H1 (cell line): ENCODE measurements around the gene PELI2. TPM values are rescaled to one million over a fixed set of nuclear protein-coding genes. Genes with fewer than 3 reads are reported as not detected.

Experiments
- CTCF ChIA-PET: fragments of 300-600 bp; sonication (Branson Sonifier 250); formaldehyde crosslinking; loops from one replicate; lab custom pipeline; 2021; ENCODE audit not compliant: partially characterized antibody; lab: Charles Lee
- POLR2A ChIA-PET: fragments of 300-600 bp; sonication (Branson Sonifier 250); formaldehyde crosslinking; loops from one replicate; lab custom pipeline; 2021; ENCODE audit warnings: inconsistent platforms; ENCODE audit not compliant: partially characterized antibody; lab: Charles Lee
- DNase-seq, 2 experiments: peaks; one replicate each; pipeline versions ENCODE4 v3.0.0 to v3.0.0-alpha.2; 2010 to 2022; ENCODE audit warnings: low spot score in 2 of 2, low read depth in 1 of 2, mixed read lengths in 1 of 2
- FAIRE-seq: peaks from 2 replicates; lab custom pipeline; 2011; peaks lifted over from hg19 to GRCh38; lab: Jason Lieb, UNC
- H2AFZ ChIP-seq: 2 replicates; pipeline ENCODE4 v1.8.1; 2012; ENCODE audit warnings: low read length, inconsistent platforms
- H2AK5ac ChIP-seq: 2 replicates; pipeline ENCODE4 v1.6.1; 2013; ENCODE audit warnings: low read depth, low read length
- H2BK120ac ChIP-seq: replicated peaks from 2 replicates; pipeline ENCODE3; 2013; ENCODE audit warnings: low read depth, low read length, inconsistent platforms
- H2BK12ac ChIP-seq: 2 replicates; pipeline ENCODE4 v1.6.1; 2013; ENCODE audit warnings: low read depth, low read length
- H2BK15ac ChIP-seq: 2 replicates; pipeline ENCODE4 v1.6.1; 2013; ENCODE audit warnings: low read length
- H2BK20ac ChIP-seq: 2 replicates; pipeline ENCODE4 v1.6.1; 2013; ENCODE audit warnings: low read length
- H2BK5ac ChIP-seq: 2 replicates; pipeline ENCODE4 v1.6.1; 2013; ENCODE audit warnings: low read depth, low read length
- H3K14ac ChIP-seq: 2 replicates; pipeline ENCODE4 v1.6.1; 2013; ENCODE audit warnings: inconsistent platforms; ENCODE audit not compliant: insufficient read length
- H3K18ac ChIP-seq: 2 replicates; pipeline ENCODE4 v1.6.1; 2013; ENCODE audit warnings: low read length; ENCODE audit errors: extremely low read depth
- H3K23ac ChIP-seq: 2 replicates; pipeline ENCODE4 v1.6.1; 2013; ENCODE audit warnings: inconsistent platforms; ENCODE audit not compliant: insufficient read length
- H3K23me2 ChIP-seq: 2 replicates; pipeline ENCODE4 v1.6.1; 2013; ENCODE audit warnings: low read depth, low read length
- H3K27ac ChIP-seq: 2 replicates; pipeline ENCODE4 v1.6.1; 2011; ENCODE audit warnings: low read depth, low read length, inconsistent platforms
- H3K27me3 ChIP-seq, 4 experiments: replicated peaks in 1 of 4; 1 replicate in 1 of 4; 2 replicates in 3 of 4; pipeline versions ENCODE4 v1.6.1 to v1.8.1; 2011 to 2013; ENCODE audit warnings: low read length in 3 of 4, mild to moderate bottlenecking in 3 of 4, inconsistent platforms in 2 of 4, mixed read lengths in 2 of 4, moderate library complexity in 1 of 4; ENCODE audit not compliant: control insufficient read depth in 3 of 4, insufficient read depth in 3 of 4; ENCODE audit errors: extremely low read depth in 1 of 4
- H3K36me3 ChIP-seq, 4 experiments: 2 replicates each; pipeline versions ENCODE4 v1.6.1 to v1.8.1; 2011 to 2013; ENCODE audit warnings: mild to moderate bottlenecking in 4 of 4, low read length in 3 of 4, moderate library complexity in 2 of 4, control low read depth in 1 of 4, inconsistent platforms in 1 of 4; ENCODE audit not compliant: insufficient read depth in 4 of 4, control insufficient read depth in 2 of 4
- H3K4ac ChIP-seq: replicated peaks from 2 replicates; pipeline ENCODE3; 2013; ENCODE audit warnings: low read length, low read depth, mixed read lengths, inconsistent platforms; ENCODE audit not compliant: insufficient read length
- H3K4me1 ChIP-seq, 4 experiments: replicated peaks in 1 of 4; 1 replicate in 1 of 4; 2 replicates in 3 of 4; pipeline versions ENCODE4 v1.6.1 to v1.8.1; 2011 to 2013; ENCODE audit warnings: low read length in 3 of 4, inconsistent platforms in 2 of 4, mixed read lengths in 1 of 4; ENCODE audit not compliant: insufficient read depth in 4 of 4, control insufficient read depth in 3 of 4
- H3K4me2 ChIP-seq, 2 experiments: 2 replicates each; pipeline versions ENCODE4 v1.6.1 to v1.8.1; 2011 to 2013; ENCODE audit warnings: low read depth in 2 of 2, low read length in 2 of 2, control low read depth in 1 of 2, inconsistent platforms in 1 of 2, mild to moderate bottlenecking in 1 of 2; ENCODE audit not compliant: insufficient read depth in 1 of 2
- H3K4me3 ChIP-seq, 4 experiments: fragments of 200-600, 300-600 bp in 1 of 4; sonication (generic), shearing (Covaris generic), sonication (Bioruptor Twin) in 1 of 4; 2 replicates each; pipeline versions ENCODE4 v1.5.1 to v1.8.1; 2011 to 2016; ENCODE audit warnings: low read length in 4 of 4, low read depth in 3 of 4, control low read depth in 2 of 4, inconsistent platforms in 2 of 4, mild to moderate bottlenecking in 2 of 4, mixed read lengths in 1 of 4, moderate library complexity in 1 of 4; ENCODE audit not compliant: insufficient read depth in 2 of 4; ENCODE audit errors: extremely low read depth in 1 of 4
- H3K56ac ChIP-seq: replicated peaks from 2 replicates; pipeline ENCODE3; 2013; ENCODE audit warnings: low read depth, mild to moderate bottlenecking, mixed read lengths, low read length, inconsistent platforms; ENCODE audit not compliant: insufficient read length
- H3K79me1 ChIP-seq: 2 replicates; pipeline ENCODE4 v1.6.1; 2013; ENCODE audit warnings: low read depth, low read length, control low read depth
- H3K79me2 ChIP-seq, 2 experiments: 2 replicates each; pipeline versions ENCODE4 v1.6.1 to v1.8.1; 2012 to 2013; ENCODE audit warnings: low read length in 2 of 2, mild to moderate bottlenecking in 2 of 2, inconsistent platforms in 1 of 2; ENCODE audit not compliant: insufficient read depth in 2 of 2, control insufficient read depth in 1 of 2
- H3K9ac ChIP-seq, 4 experiments: replicated peaks in 1 of 4; 1 replicate in 1 of 4; 2 replicates in 3 of 4; pipeline versions ENCODE4 v1.6.1 to v1.8.1; 2011 to 2013; ENCODE audit warnings: low read depth in 3 of 4, low read length in 3 of 4, control low read depth in 2 of 4, mild to moderate bottlenecking in 2 of 4, moderate library complexity in 2 of 4, inconsistent platforms in 1 of 4; ENCODE audit errors: extremely low read depth in 1 of 4
- H3K9me3 ChIP-seq, 2 experiments: 2 replicates each; pipeline versions ENCODE4 v1.6.1 to v1.8.1; 2012 to 2013; ENCODE audit warnings: mild to moderate bottlenecking in 2 of 2, moderate library complexity in 2 of 2, control low read depth in 1 of 2, inconsistent platforms in 1 of 2, low read depth in 1 of 2, low read length in 1 of 2, mixed read lengths in 1 of 2; ENCODE audit not compliant: insufficient read depth in 2 of 2
- H4K20me1 ChIP-seq, 2 experiments: replicated peaks in 1 of 2; 2 replicates each; pipeline versions ENCODE3 to v1.8.1; 2011 to 2013; ENCODE audit warnings: inconsistent platforms in 2 of 2, low read length in 2 of 2, mild to moderate bottlenecking in 1 of 2; ENCODE audit not compliant: insufficient read depth in 2 of 2, control insufficient read depth in 1 of 2
- H4K5ac ChIP-seq: 2 replicates; pipeline ENCODE4 v1.6.1; 2013; ENCODE audit warnings: low read length, low read depth, mixed read lengths, inconsistent platforms; ENCODE audit not compliant: insufficient read length
- H4K8ac ChIP-seq: 2 replicates; pipeline ENCODE4 v1.8.0; 2013; ENCODE audit warnings: mild to moderate bottlenecking, moderate library complexity, low read length, inconsistent platforms; ENCODE audit not compliant: insufficient read depth; ENCODE audit errors: extremely low read depth
- H4K91ac ChIP-seq: replicated peaks from 2 replicates; pipeline ENCODE3; 2013; ENCODE audit warnings: low read length, mixed read lengths, inconsistent platforms; ENCODE audit not compliant: insufficient read length
- BCL11A ChIP-seq, 2 experiments: IDR thresholded peaks; one replicate each; pipeline ENCODE4 v1.6.1; 2011; ENCODE audit warnings: low read depth in 2 of 2, low read length in 2 of 2, mild to moderate bottlenecking in 2 of 2
- CBX8 ChIP-seq: fragments of 300-800, 300-1000 bp; sonication (generic); IDR thresholded peaks from 2 replicates; pipeline ENCODE4 v1.7.1; 2016; ENCODE audit warnings: low read depth, low read length, borderline replicate concordance
- CHD1 ChIP-seq: IDR thresholded peaks from 2 replicates; pipeline ENCODE4 v1.6.1; 2012; ENCODE audit warnings: low read depth, low read length, improper control_type of control experiment
- FOSL1 ChIP-seq: IDR thresholded peaks from 2 replicates; pipeline ENCODE4 v1.6.1; 2011; ENCODE audit warnings: mild to moderate bottlenecking, low read depth, low read length, moderate library complexity; ENCODE audit not compliant: insufficient read depth
- JUND ChIP-seq: IDR thresholded peaks from 2 replicates; pipeline ENCODE4 v1.6.1; 2011; ENCODE audit warnings: mild to moderate bottlenecking, improper control_type of control experiment, low read length
- KDM1A ChIP-seq: fragments of 200-600, 300-600 bp; sonication (generic); IDR thresholded peaks from 2 replicates; pipeline ENCODE4 v1.7.1; 2016; ENCODE audit warnings: mild to moderate bottlenecking, low read length, borderline replicate concordance
- RFX5 ChIP-seq: IDR thresholded peaks from 2 replicates; pipeline ENCODE4 v1.6.1; 2011; ENCODE audit warnings: low read depth, low read length, improper control_type of control experiment, borderline replicate concordance
- SP1 ChIP-seq: IDR thresholded peaks from 2 replicates; pipeline ENCODE4 v1.6.1; 2011; ENCODE audit warnings: low read depth, low read length
- SP4 ChIP-seq: IDR thresholded peaks from 2 replicates; pipeline ENCODE4 v1.6.1; 2012; ENCODE audit warnings: low read length, inconsistent platforms
- WGBS, 2 experiments: shearing (Covaris generic) in 1 of 2; methylation state at CpG; one replicate each; pipeline versions ENCODE4 v1.1.6 to v1.1.7; 2013 to 2015; ENCODE audit warnings: low lambda C conversion rate in 2 of 2, mixed read lengths in 2 of 2, inconsistent platforms in 1 of 2, low coverage in 1 of 2, missing lambda C conversion rate in 1 of 2; ENCODE audit not compliant: insufficient replicate concordance in 2 of 2, insufficient coverage in 1 of 2, insufficient read length in 1 of 2; ENCODE audit errors: extremely low coverage in 1 of 2, missing lambda C conversion rate in 1 of 2; 5-methylcytosine and 5-hydroxymethylcytosine counted together
- polyA plus RNA-seq, 7 experiments: library from polyadenylated mRNA; depleted of rRNA in 3 of 7; stranded (reverse) in 5 of 7; unstranded in 2 of 7; fragments of >200 nt in 5 of 7; fragments of 200-250 nt in 2 of 7; gene quantifications; 1 replicate in 5 of 7; 2 replicates in 1 of 7; 4 replicates in 1 of 7; pipeline versions ENCODE4 v1.2.1 to v1.2.3, GENCODE V29; 2011 to 2013; ENCODE audit warnings: missing spikeins in 2 of 7, mixed read lengths in 2 of 7
- total RNA-seq: library from RNA; stranded (reverse); fragmentation: NEBNext Ultra II Directional; extraction: Animal tissue kit (Norgen Biotek cat#: 25700); gene quantifications from 2 replicates; pipeline ENCODE4 v1.2.1, GENCODE V29; 2021
- TF ChIP-seq, protein P1 (sequence below): IDR thresholded peaks from 2 replicates; pipeline ENCODE4 v1.6.1; 2012; ENCODE audit warnings: low read length, inconsistent platforms

PELI2 gene
- total and polyA plus RNA-seq, 2 of the 8 experiments (the other 6 are each of a cell fraction or from before 2014, with no cell fraction given), result 14.6 to 25.7 TPM

GRCh38 chr14:56195223-56195622 lies 77.0 kb downstream of the PELI2 start:
- POLR2A ChIA-PET, result interaction anchor here (1.2 kb wide), 1 partner anchor 13 kb away, joined by 3 read pairs; no protein-coding TSS in a partner anchor
- TF ChIP-seq SP4, result no peak
- no peak for TF ChIP-seq CHD1
- TF ChIP-seq, protein P1, sequence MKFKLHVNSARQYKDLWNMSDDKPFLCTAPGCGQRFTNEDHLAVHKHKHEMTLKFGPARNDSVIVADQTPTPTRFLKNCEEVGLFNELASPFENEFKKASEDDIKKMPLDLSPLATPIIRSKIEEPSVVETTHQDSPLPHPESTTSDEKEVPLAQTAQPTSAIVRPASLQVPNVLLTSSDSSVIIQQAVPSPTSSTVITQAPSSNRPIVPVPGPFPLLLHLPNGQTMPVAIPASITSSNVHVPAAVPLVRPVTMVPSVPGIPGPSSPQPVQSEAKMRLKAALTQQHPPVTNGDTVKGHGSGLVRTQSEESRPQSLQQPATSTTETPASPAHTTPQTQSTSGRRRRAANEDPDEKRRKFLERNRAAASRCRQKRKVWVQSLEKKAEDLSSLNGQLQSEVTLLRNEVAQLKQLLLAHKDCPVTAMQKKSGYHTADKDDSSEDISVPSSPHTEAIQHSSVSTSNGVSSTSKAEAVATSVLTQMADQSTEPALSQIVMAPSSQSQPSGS, result no peak
- TF ChIP-seq JUND, result no peak
- no peak for TF ChIP-seq SP1
- no peak for TF ChIP-seq RFX5
- no peak for TF ChIP-seq BCL11A (IDR thresholded peaks at IDR 0.05; ENCODE audit: low read depth in 2 of 2, low read length in 2 of 2)
- TF ChIP-seq KDM1A, result no peak
- TF ChIP-seq FOSL1, result no peak
- no peak for TF ChIP-seq CBX8
- H3K23me2 ChIP-seq, result no peaks in the 10 kb centered on the region; the same call in 1 of the 2 replicates
- no peak overlapping the region for H3K18ac ChIP-seq
- H2BK15ac ChIP-seq, result no peak overlapping the region
- no peak overlapping the region for H3K27ac ChIP-seq
- H3K27me3 ChIP-seq, result no peaks in the 10 kb centered on the region
- no peak overlapping the region for H4K5ac ChIP-seq
- H3K36me3 ChIP-seq, result no peaks in the 10 kb centered on the region; a peak in 1 of 8 replicates
- no peak overlapping the region for H3K4me2 ChIP-seq
- peaks cover 0 to 2% of the 10 kb centered on the region in 2 experiments for H4K20me1 ChIP-seq
- H2AFZ ChIP-seq, result no peak overlapping the region
- H3K9me3 ChIP-seq, result no peaks in the 10 kb centered on the region
- no peak overlapping the region for H3K4me3 ChIP-seq
- H3K79me1 ChIP-seq, result peaks cover 8% of the 10 kb centered on the region
- H2BK120ac ChIP-seq, result no peak overlapping the region
- no peak overlapping the region for H4K91ac ChIP-seq
- no peak overlapping the region for H3K14ac ChIP-seq
- H3K4ac ChIP-seq, result no peak overlapping the region
- H3K23ac ChIP-seq, result no peak overlapping the region
- FAIRE-seq (no peak), DNase-seq (no peak)
- WGBS, 2 experiments, result 76% methylated on average over 5 of the region's 5 CpGs; no CpG with 5 or more reads in 1 of the 2 experiments
- H3K4me1 ChIP-seq, result peaks cover 0 to 4% (median 2%) of the 10 kb centered on the region in 4 experiments; a peak in 1 of 7 replicates
- H2AK5ac ChIP-seq, result no peak overlapping the region
- no peak overlapping the region for H2BK5ac ChIP-seq
- no peak overlapping the region for H3K56ac ChIP-seq
- CTCF ChIA-PET, result interaction anchor here (0.8 to 1.2 kb wide), 2 partner anchors 25 to 96 kb away, joined by 3 read pairs; no protein-coding TSS in a partner anchor
- H4K8ac ChIP-seq, result no peak overlapping the region
- H2BK12ac ChIP-seq, result peak overlapping the region; percentile 7; the same call in 1 of the 2 replicates
- peaks cover 5 to 11% of the 10 kb centered on the region in 2 experiments; a peak in 2 of 4 replicates for H3K79me2 ChIP-seq
- H3K9ac ChIP-seq, result no peak overlapping the region
- no peak overlapping the region for H2BK20ac ChIP-seq
